GM10266 (cell line): Measurements from ENCODE around the gene STK36.

Source experiments
- DNase-seq: peaks from one replicate; pipeline ENCODE4 v3.0.0; 2012; ENCODE audit errors: extremely low spot score
- CTCF ChIP-seq: IDR thresholded peaks from 2 replicates; pipeline ENCODE4 v1.5.1; 2012; ENCODE audit warnings: mild to moderate bottlenecking, low read depth; ENCODE audit not compliant: control insufficient read depth, insufficient read depth; ENCODE audit errors: missing control alignments

STK36 gene

GRCh38 chr2:218733171-218734021, 61.5 kb downstream of the STK36 start:
- TF ChIP-seq CTCF: no peak
- peak; percentile 52 for DNase-seq

- no peak for DNase-seq
- no peak for TF ChIP-seq CTCF
Observed at GRCh38 chr2:218734190-218734975, 62.5 kb downstream of the STK36 start.

GRCh38 chr2:218736531-218736930, 64.6 kb downstream of the STK36 start:
- DNase-seq: no peak
- no peak for TF ChIP-seq CTCF

- peak; percentile 51 for DNase-seq
- TF ChIP-seq CTCF: no peak
Observed at GRCh38 chr2:218743068-218743467, 71.2 kb downstream of the STK36 start.

DNA sequence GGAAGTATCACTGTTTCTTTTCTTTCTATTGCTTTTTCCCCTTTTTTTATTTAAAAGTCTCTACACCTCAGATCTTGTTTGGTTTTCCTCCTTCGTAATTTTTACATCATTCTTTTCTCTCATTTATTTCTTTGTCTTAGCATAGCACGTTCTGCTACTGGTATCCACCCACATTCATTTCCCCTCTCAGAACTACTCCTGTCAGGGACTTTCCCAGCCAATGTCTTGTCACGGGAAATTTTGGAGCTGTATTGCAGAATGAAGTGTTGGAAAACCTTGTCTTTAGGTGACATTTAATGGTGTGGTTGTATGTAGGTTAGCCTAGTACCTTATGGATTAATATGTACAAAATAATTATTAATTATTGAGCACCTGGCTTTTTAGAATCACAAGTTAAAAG, 72.7 kb downstream of the STK36 start:
- DNase-seq: peak; percentile 33
- no peak for TF ChIP-seq CTCF

DNA sequence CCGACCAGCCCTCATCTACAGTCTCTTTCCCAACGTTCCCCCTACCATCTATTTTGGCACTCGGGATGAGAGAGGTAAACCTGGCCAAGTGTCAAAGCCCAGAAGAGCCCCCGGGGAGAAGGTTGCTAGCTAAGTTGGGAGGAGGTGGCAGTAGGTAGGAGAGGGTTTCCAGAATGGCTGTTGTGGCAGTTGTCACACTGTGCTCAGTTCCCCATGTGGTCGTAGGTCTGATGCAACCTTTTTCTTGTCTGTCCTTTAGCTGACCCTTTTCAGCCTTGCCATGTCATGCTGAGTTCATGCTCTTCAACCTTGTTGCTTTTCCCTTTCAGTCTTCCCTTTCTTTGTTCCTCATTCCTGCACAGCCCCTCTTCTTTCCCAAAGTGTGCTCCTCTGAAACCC, 73.3 kb downstream of the STK36 start:
- TF ChIP-seq CTCF: no peak
- peak; percentile 37 for DNase-seq
